AG20443 (cell line): ENCODE results near the gene CD52.
A peak's percentile ranks its signal among the peaks of the same experiment; 100 is the strongest.

ENCODE experiments used
- DNase-seq: peaks from one replicate; pipeline ENCODE4 v3.0.0; 2012; ENCODE audit warnings: low spot score, mixed read lengths

The CD52 gene

DNA sequence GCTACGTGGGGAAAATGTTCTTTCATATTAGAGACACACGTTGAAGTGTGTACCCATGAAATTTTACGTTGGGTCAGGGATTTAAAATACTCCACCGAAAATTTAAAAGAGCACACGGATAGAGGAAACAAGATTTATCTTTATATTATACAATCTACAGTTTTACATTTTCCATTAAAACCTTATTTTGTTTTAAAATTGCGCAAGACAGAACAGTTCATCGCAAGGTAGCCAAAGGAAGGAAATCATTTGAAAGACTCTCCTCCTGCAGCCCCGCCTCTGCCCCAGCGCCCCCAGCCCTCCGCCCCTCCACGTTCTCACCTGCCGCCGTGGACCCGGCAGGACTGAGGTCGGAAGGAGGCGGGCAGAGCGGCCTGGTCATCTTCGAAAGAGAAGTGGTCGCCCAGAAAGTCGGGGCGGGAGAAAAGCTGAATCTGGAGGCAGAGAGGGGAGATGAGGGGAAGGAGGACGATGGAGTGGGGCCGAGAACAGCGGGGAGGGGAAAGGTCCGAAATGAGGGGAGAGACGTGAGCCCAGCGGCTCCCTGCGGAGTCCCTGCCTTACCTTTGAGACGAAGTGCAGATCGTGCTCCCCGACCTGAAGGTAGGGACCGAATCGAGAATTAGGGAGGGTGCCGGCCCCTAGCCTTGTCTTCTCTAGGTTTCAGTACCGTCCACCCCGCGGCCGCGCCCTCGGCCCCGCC is 18.2 kb downstream of the CD52 start:
- peak; percentile 73 for DNase-seq

DNA sequence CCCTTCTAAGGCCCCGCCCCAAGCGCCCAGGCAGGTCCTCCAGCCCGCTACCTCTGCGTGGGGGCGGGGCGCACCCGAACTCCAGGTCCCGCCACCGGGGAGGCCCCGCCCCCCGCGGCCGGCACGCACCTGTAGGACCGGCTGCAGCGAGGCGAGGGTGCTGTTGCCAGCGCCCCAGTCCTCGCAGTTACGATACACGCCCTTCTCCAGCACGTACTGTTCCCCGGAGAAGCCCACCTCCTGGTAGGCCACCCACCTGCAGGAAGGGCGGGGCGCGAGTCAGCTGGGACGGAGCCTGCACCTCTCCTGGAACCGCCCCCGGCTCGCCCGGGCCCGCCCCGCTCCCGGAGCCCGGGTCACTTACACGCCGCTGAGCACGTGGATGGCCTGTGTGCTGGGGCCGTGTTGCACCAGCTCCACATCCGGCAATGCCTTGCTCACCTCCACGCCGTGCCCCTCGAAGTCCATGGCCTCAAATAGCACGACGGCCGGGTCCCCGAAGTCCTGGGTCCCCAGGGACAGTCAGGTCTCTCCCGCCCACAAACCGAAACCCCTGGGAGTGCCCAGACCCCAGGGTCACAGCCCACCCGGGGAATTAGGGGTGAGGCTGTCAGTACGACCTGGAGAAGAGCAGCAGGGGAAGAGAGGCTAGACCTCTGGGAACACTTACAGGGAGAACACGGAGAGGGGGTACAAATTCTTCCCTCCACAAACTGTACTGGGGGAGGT is 18.9 kb downstream of the CD52 start:
- peak; percentile 62 for DNase-seq

DNA sequence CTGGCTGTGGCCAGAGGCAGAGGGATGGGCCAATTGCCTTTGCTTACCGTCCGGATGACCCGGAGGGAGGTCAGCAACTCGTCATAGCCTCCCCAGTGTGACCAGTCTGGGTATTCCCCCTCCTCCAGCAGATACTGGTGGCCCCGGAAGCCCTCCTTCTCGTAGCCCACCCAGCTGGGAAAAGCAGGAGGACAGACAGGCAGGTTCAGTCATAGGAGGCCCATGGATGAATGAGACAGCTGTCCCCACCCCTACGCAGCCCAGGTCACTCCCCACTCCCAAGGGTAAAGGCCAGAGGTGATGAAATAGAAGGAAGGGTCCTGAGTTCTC is 19.4 kb downstream of the CD52 start:
- no peak for DNase-seq

DNA sequence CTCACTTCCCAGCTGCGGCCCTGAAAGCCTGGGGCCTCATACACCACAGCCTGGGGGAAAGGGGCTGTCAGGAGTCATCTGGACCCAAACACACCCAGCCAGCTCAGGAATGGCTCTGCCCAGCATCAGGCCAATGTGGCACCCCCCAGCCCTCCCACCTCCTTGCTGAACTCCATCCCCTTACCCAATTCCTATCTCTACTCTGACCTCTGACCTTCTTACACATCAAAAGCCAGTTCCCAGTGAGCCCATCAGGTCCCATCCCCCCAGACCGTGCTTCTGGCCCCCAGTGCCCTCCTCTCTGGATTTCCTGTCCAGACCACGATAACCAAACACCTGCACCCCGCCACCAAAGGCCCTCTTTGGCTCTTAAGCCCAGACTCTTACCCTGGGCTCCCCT is 19.9 kb downstream of the CD52 start:
- DNase-seq: no peak

DNA sequence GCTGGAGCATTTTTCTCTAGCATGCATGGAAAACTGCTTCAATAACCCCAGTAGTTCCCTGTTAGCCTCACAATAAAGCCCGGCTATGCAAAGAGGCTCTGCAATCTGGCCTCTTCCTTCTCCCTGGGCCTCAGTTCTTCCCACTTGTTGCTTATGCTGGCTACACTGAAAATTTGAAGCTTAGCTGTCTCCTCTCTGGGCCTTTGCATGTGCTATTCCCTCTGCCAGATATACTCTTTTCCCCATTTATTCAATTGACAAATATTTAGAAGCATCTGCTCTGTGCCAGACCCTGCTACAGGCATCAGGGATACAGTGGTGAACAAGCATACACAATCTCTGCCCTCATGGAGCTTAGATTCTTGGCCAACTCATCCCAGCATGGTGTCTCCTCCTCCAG is 20.9 kb downstream of the CD52 start:
- no peak for DNase-seq

DNA sequence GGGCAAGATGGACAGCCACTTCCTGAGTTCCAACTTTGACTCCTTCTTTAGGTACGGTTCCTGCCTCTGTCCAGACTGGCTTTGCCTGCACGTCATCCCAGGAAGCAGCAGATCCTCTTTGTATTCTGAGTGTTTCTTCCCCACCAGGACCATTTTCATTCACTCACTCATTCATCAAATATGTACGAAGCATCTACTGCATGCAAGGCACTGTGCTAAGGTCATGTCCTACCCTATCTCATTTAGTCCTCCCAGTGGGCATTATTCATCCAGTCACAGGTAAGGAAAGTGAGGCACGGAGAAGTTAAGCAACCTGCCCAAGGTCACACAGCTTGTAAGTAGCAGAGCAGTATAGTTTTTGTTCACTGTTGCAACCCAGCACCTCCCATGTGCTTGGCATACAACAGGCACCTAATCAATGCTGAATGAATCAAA is 22.3 kb downstream of the CD52 start:
- DNase-seq: no peak

DNA sequence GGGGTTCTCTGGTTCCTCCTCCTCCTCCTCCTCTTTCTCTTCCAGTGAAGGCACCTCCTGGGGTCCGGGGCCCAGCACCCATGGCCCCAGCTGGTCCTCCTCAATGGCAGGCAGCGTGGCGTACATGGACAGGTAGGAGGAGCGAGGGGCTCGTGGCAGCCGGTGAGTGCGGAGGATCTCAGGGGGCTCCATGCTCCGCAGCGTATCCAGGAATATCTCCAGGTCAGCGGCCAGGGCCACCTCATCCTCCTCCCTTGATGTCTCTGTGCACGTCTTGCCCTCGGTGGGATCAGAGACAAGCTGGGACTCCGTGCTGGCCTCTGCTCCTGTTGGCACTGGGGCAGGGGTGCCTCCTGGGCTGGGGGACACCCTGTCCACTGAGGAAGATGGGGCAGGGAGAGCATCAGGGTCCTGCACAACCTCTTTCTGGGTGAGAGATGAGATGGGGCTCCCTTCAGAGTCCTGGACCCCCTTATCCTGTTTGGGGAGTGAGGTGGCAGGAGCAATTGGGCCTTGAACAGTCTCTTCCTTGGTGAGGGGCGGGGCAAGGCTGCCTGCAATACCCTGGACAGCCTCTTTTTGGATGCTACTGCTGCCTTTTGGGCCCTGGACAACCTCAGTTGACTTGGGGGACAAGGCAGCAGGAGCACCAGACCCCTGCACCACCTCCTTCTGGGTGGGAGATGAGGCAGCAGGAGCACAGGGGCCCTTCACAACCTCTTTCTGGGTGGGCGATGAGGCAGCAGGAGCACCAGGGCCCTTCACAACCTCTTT is 26.6 kb downstream of the CD52 start:
- DNase-seq: no peak

DNA sequence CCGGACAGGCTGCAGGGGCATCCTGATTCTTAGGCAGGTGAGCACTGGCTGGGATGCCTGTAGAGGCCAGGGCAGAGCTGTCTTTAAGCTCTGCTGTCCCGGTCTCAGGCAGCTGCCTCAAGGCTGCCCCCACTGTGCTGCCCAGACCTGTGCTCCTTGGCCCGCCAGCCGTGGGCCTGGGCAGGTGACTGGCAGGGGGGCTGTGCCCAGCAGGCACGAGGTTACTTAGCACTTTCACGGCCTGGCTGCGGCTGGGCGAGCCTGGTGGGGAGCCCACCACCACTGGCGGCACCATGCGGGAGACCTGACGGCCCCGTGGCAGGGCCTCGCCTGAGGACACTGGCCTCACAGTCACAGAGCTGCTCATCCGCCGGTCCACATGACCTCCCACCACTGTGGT is 28.0 kb downstream of the CD52 start:
- DNase-seq: no peak

DNA sequence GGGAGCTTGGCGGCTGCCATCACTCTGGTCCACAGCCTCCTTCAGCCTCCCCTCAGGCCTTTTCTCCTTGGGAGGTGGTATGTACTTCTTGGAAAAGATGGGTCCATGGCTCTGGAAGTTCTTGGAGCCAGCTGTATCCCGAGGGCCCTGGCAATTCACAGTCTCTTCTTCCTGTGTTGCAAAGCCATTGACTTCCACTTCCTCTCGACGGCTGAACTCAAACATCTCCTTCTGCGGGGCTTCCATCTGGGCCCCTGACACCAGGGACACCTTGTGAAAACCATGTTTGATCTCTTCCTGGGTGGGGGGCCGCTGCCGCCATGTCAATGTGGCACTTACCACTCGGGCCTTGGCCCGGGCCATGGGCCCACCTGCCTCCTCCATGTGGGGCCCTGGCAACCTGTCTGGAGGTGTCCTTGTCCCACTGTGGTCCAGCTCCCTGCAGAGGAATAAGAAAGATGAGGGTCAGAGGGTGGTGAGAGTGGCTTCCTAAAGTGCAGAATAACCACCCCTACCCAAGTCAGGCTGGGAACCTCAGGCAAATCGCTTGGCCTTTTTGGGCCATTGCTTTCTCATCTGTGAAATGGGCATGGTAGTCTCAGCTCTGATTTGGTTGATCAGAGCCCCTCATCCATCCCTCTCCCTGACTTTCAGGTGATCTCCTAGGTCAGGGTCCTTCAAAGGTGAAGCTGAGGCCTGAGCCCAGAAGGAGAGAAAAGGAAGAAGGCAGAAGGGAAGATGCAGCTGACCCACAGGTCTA is 28.7 kb downstream of the CD52 start:
- no peak for DNase-seq

DNA sequence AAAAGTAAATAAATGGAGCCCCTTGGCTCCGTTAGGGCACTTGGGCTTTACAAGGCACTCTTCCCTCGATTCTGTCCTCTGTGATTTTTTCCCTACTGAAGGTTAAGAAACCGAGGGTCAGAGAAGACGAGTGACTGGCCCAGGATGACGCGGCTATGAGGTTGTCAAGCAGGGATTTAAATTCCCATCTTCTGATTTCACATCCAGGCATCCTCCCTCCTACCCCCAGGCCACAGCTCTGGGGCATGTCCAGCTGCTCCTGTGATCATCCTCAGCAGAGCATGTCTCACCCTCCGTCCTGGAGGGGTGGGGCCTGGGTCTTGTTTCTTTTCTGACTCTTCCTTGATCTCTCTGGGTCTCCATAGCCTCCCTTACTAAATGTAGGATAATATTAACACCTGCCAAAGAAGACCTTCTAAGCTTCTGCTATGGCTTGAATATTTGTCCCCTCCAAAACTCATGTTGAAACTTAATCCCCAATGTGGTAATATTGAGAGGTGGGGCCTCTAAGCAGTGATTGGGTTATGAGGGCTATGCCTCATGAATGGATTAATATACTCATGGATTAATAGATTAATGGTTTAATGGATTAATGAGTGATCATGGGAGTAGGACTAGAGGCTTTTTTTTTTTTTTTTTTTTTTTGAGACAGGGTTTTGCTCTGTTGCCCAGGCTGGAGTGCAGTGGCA is 31.6 kb downstream of the CD52 start:
- DNase-seq: peak; percentile 69

DNA sequence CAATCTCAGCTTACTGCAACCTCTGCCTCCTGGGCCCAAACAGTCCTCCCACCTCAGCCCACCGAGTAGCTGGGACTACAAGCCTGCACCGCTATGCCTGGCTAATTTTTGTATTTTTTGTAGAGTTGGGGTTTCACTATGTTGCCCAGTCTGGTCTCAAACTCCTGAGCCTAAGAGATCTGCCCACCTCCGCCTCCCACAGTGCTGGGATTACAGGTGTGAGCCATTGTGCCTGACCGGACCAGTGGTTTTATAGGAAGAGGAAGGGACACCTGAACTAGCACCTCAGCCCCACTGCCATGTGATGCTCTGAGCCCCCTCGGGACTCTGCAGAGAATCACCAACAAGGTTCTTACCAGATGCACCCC is 32.1 kb downstream of the CD52 start:
- no peak for DNase-seq

DNA sequence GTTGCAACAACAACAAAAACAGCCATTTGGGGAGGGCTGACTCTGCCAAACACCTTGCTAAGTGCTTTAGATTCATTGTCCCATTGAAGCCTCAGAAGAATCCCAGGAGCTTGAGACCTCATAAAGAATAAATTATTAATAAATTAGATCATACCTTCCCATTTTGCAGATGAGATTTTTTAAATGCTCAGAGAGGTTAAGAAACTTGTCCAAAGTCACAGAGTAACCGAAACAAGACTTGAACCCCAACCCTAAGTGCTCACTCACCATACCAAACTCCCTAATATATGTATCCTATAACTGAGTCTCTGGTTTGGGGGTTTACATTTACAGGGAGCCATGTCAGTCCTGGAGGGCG is 32.6 kb downstream of the CD52 start:
- DNase-seq: no peak

DNA sequence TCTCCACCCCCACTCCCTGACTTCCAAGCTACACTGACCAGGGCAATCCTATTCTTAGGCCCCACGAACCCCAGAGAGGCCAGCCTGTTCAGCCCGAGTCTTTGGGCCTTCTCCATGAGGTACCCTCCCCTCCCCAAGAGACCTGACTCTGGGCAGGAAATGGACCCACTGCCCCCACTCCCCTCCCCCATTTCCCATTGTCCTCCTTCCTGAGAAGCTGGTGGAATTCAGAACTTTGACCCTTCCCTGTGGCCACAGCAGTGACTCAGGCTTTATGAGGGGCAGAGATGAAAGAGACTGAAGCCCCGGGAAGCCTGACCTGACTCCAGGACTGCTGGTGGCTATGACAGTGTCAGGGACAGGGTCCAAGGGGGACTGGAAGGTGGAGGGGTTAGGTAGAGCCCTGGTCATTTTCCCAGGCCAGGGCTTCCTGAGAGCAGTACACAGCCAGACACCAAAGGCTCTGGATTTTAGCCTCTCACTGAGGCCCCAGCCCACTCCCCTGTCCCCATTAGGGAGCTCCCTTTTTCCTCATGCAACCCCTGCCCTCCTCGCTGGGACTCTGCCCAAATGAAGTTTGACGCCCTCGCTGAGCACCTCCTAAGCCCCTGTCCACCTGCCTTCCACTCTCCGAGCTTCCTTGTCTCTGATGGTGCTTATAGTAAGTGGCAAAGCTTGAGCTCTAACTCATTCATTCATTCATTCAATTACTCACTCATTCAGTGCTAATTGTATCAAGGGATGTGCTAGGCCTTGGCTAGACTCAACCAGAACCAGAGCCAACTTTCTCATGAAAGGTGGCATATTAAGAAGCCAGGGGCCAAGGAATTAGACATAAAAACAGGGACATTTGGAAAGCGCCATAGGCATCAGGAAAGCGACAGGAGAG is 33.2 kb downstream of the CD52 start:
- no peak for DNase-seq

DNA sequence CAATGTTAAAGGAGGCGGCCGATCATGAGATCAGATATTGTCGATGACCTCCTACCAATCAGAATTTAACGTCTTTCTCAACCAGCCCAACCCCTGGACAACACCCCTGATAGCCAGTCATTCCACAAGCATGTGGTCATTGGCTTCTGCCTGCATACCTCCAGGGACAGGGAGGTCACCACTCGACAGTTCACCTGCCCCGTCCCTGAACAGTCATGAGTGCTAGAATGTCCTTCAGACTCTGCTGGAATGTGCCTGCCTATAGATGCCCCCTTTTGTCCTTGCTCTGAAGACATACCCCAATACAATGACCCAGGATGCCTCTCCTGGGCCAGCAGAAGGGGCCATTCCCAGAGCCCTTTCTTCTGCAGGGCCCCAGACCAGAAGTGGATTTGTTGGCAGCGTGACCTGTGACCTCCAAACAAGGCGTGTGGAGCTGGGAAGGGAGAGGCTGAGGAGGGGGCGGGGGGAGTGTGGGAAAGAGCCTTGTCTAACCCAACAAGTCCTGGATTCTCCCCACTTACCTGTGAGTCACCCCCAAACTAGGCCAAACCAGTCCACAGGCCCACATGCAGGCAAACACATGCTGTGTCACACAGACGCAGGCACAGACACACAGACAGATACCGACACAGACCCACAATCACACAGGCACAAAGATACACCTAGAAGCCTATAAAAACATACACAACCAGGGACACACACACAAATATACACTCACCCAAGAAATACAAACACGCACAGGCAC is 34.0 kb downstream of the CD52 start:
- DNase-seq: no peak

DNA sequence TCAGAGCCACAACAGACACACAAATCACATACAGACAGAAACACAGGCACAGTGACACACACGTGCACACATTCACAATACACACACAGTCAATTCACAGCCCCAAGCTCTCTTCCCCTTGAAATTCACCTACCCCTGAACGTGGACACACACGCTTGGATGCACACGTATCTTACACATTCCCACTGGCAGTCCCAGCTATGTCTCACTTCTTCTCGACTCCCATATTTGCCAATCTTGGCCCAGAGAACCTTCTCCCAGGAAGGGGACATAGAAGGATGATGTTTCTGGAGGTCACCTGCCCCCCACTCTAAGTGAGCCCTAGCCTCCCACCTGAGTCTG is 34.6 kb downstream of the CD52 start:
- DNase-seq: no peak

DNA sequence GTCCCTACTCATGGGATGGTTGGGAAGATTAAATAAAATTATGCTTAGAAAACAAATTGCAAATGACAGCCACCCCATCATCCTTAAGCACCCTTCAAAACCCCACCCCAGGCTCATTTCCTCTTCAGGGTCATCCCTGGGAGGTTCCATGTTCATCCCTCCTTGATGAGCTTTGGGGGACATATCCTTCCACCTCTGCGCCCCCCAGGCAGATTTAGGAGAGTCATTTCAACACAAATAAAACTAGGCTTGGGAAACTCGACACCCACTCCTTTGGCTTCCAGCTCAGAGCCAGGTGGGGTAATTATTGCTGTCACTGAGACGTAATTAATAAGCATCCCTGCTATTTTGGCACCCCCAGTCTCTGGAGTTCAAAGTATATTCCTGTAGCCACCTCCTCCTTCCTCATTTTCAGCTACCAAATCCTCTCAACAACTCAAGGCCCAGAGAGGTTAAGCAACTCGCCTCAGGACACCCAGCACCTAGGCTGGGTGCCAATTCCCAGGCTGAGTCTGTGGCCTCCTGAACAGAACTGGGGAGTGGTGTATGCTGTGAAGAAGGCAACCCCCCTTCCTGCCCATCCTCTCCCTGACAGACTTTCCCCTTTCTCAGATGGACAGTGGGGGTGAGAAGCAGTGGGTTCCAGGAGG is 35.6 kb downstream of the CD52 start:
- no peak for DNase-seq

DNA sequence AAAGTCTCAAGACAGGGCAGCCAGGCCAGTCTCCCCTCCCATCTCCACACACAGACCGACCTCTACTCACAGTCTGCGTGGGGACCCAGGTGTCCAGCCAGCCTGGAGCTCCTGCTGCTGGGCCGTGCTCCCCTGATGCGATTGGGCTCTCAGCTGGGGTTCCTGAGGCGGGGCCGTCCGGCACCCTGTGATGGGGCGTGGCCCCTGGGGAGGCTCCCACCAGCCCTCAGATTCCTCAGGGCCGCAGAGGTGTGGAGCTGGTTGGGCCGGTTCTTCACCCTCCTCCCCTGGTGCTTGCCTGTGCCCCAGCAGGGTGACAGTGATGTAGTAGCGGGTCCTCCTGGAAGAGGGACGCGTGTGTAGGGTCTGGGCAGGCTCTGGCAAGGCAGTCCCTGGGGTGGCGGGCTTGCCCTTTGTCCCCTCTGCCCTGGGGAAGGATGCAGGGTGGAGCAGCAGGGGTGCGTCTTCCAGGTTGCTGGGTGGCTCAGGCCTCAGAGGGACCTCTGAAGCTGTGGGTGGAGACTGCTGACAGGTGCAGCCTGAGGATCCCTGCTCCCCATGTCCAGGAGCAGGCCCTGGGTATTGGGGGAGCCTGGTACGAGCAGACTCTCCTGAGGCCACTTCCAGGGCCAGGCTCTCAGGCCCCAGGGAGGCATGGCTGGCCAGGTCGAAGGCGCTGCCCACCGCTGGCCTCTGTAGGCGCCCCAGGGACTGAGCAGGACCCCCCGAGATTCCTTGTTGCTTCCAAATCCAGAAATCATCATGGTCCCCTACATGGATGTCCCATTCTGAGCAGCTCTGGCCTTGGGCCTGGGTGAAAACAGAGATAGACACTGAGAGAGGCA is 36.4 kb downstream of the CD52 start, which contains the start of gene CRYBG2:
Gene CRYBG2 (minus strand): TSS at position 155 of the 845 bp plus-strand sequence. CDS start 7,473 bp downstream, outside the sequence.
- DNase-seq: no peak

DNA sequence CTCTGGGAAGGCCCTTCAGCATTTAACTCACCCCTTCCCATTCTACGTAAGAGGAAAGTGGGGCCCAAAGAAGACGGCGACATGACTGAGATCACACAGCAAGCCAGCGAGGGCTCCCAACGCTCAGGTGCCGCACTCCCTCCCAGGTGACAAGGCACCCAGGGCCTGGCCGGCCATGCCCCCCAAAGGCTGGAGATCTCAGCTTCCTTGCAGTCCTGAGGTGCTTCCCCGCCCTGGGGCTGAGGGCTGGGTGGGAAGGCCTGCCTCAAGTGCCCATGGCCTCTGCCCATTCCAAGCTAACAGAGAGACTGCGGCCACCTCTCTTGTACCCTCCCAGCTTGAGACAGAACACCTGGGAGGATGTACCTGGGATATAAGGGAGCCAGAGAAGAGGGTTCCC is 37.2 kb downstream of the CD52 start:
- no peak for DNase-seq

DNA sequence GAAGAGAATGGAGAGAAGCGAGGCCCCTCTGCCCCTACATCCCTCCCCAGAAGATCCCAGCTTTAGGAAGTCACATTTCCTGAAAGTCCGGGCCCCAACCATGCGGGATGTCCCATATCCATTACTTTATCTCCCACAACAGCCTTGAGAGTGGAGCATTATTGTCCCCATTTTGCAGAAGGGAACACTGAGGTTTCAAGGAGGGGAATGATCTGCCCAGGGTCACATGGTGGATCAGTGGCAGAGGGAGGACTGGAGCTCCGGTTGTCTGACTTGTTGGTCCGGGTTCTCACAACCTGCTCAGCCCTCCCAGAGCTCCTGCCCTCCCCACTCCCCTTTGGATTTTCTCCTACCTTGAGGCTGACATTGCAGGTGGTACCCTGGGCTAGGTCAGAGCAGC is 38.3 kb downstream of the CD52 start:
- DNase-seq: no peak
